K562 treated with DMSO at 1 percent for 12 hours (cell line): ENCODE measurements around the gene GPR63. TPM values are rescaled to one million over a fixed set of nuclear protein-coding genes. Genes with fewer than 3 reads are reported as not detected.

ENCODE experiments used
- total RNA-seq: library from RNA; unstranded; fragments of 300-600 nt; gene quantifications from 2 replicates; pipeline ENCODE4 v1.2.3, GENCODE V29; 2022; ENCODE audit not compliant: insufficient read depth

Gene GPR63, protein sequence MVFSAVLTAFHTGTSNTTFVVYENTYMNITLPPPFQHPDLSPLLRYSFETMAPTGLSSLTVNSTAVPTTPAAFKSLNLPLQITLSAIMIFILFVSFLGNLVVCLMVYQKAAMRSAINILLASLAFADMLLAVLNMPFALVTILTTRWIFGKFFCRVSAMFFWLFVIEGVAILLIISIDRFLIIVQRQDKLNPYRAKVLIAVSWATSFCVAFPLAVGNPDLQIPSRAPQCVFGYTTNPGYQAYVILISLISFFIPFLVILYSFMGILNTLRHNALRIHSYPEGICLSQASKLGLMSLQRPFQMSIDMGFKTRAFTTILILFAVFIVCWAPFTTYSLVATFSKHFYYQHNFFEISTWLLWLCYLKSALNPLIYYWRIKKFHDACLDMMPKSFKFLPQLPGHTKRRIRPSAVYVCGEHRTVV
- total RNA-seq: 0.25 and 2.8 TPM in 2 replicates

DNA sequence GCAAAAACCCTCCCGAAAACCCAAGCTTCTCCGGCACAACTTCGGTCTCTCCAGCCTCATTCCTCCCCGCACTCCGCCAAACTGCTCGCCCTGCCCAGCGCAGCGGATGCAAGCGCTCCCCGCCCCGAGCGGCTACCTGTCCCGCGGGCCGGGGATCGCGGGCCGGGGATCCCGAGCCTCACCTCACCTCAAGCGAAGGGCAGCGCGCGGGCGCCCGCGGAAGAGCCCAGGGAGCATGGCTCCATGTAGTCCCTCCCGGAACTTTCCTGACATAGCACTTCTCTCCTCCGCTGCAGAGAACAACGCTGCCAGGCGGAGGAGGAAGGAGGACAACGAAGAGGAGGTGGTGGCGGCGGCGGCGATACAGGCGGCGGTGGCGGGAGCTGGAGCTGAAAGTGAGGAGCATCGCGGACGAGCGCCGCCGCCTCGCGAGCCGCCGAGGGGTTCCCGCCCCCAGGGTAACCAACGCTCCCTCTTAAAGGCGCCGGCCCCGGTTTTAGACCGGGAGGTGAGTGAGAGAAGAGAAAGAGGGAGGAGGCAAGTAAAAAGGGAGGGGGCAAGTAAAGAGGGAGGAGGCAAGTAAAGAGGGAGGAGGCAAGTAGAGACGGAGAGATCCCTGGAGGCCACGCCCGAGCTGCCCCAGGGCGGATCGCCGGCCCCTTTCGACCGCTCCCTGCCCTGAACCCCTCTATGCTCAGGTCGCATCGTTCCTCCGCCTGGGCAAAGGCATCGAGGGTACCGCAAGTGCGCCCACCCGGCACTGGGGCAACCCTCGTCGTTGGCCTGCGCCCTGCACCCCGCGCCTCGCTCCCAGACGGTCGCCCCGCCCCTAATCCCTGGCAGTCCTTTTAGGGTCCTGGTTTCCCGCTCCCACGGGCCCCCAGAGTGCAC lies at the start of gene GPR63:
GPR63 (minus strand) TSS at position 397 of the 891 bp plus-strand sequence. CDS start 37,746 bp downstream, outside the sequence.

Other genes with a start within 250 kb of the GPR63 start
- 25.9 and 34.4 TPM in 2 replicates for gene NDUFAF4, start 60.4 kb upstream of the GPR63 start, total RNA-seq
- gene KLHL32, start 87.3 kb upstream of the GPR63 start, total RNA-seq: 0.58 and 0.90 TPM in 2 replicates